ENCODE results near the gene MOB1A.

MOB1A gene

GRCh38 chr2:74103763-74104162 lies 74.9 kb downstream of the MOB1A start:
- DNase-seq (ENCODE audit: low spot score) = no peak

Data from HuH-7 (cell line).